HCT116 (cell line): Measurements from ENCODE around the gene FILIP1. TPM values are rescaled to one million over a fixed set of nuclear protein-coding genes. Genes with fewer than 3 reads are reported as not detected.

Source experiments
- ATAC-seq: fragments of 200-7000 bp; cut with Tn5 transposase; 2 replicates; pipeline ENCODE4 v1.9.1; 2020; ENCODE audit warnings: mild to moderate bottlenecking, moderate library complexity
- BruUV-seq: library from RNA; stranded (reverse); fragments of 400-500 nt; replicated peaks from 2 replicates; lab custom pipeline; 2021; lab: Mats Ljungman, UMichigan
- CTCF ChIA-PET: fragments of 300-600 bp; sonication (Branson Sonifier 250); formaldehyde crosslinking; loops from one replicate; lab custom pipeline; 2021; ENCODE audit warnings: antibody characterized with exemption; lab: Charles Lee
- POLR2A ChIA-PET: fragments of 300-600, 350-600 bp; sonication (Branson Sonifier 250); formaldehyde crosslinking; loops from one replicate; lab custom pipeline; 2021; ENCODE audit warnings: antibody characterized with exemption; lab: Charles Lee
- RAD21 ChIA-PET, 2 experiments: fragments of 300-600 bp; sonication (Branson Sonifier 250); formaldehyde crosslinking; loops; one replicate each; lab custom pipeline; 2023; ENCODE audit warnings: low total read pairs in 2 of 2; ENCODE audit not compliant: uncharacterized antibody in 2 of 2, unreplicated experiment in 2 of 2, low non-redundant PET in 1 of 2; lab: Charles Lee
- DNase-seq: peaks from one replicate; pipeline ENCODE4 v3.0.0-alpha.2; 2010; ENCODE audit warnings: low read depth, low spot score
- H2AFZ ChIP-seq: fragments of 200-600 bp; shearing (Covaris generic), sonication (generic); 2 replicates; pipeline ENCODE4 v1.6.1; 2017; ENCODE audit warnings: low read depth, mixed run types, mixed read lengths, antibody characterized with exemption, low read length; ENCODE audit not compliant: poor library complexity, severe bottlenecking
- H3K27ac ChIP-seq: 2 replicates; pipeline ENCODE4 v1.5.1; 2012; ENCODE audit warnings: low read depth, low read length
- H3K27me3 ChIP-seq: fragments of 200-600 bp; sonication (generic); 2 replicates; pipeline ENCODE4 v1.6.1; 2016; ENCODE audit warnings: mixed run types, low read length, mixed read lengths; ENCODE audit not compliant: insufficient read depth
- H3K36me3 ChIP-seq, 2 experiments: fragments of 200-500 bp in 1 of 2; fragments of 200-600 bp in 1 of 2; sonication (Bioruptor generic) in 1 of 2; sonication (generic) in 1 of 2; 2 replicates each; pipeline versions ENCODE4 v1.5.1 to v1.6.1; 2014 to 2016; ENCODE audit warnings: low read length in 2 of 2, inconsistent platforms in 1 of 2, mixed read lengths in 1 of 2, mixed run types in 1 of 2; ENCODE audit not compliant: insufficient read depth in 2 of 2, control insufficient read depth in 1 of 2
- H3K4me1 ChIP-seq, 2 experiments: fragments of 200-600 bp in 1 of 2; sonication (generic) in 1 of 2; 2 replicates each; pipeline versions ENCODE4 v1.5.1 to v1.6.1; 2012 to 2017; ENCODE audit warnings: low read length in 2 of 2, inconsistent platforms in 1 of 2, mild to moderate bottlenecking in 1 of 2, mixed read lengths in 1 of 2, mixed run types in 1 of 2, moderate library complexity in 1 of 2; ENCODE audit not compliant: insufficient read depth in 2 of 2, control insufficient read depth in 1 of 2
- H3K4me2 ChIP-seq: fragments of 200-600 bp; sonication (generic); 2 replicates; pipeline ENCODE4 v1.6.1; 2017; ENCODE audit warnings: mixed run types, low read length, mixed read lengths
- H3K4me3 ChIP-seq, 2 experiments: fragments of 200-600 bp in 1 of 2; sonication (generic) in 1 of 2; replicated peaks in 1 of 2; 2 replicates each; pipeline ENCODE4 v1.5.1; 2011 to 2016; ENCODE audit warnings: low read length in 2 of 2, control low read depth in 1 of 2, low read depth in 1 of 2, mild to moderate bottlenecking in 1 of 2, mixed read lengths in 1 of 2, mixed run types in 1 of 2
- H3K79me2 ChIP-seq: fragments of 200-600 bp; sonication (generic); 2 replicates; pipeline ENCODE4 v1.6.1; 2017; ENCODE audit warnings: mild to moderate bottlenecking, mixed run types, low read length, moderate library complexity, mixed read lengths; ENCODE audit not compliant: insufficient read depth
- H3K9ac ChIP-seq: fragments of 200-600 bp; sonication (generic); 2 replicates; pipeline ENCODE4 v1.6.1; 2016; ENCODE audit warnings: low read length, mixed read lengths
- H3K9me2 ChIP-seq: fragments of 200-600 bp; sonication (generic), shearing (Covaris generic); 2 replicates; pipeline ENCODE4 v1.6.1; 2017; ENCODE audit warnings: mixed run types, mild to moderate bottlenecking, moderate library complexity; ENCODE audit not compliant: insufficient read depth
- H3K9me3 ChIP-seq, 2 experiments: fragments of 200-500 bp in 1 of 2; fragments of 200-600 bp in 1 of 2; sonication (Bioruptor generic) in 1 of 2; sonication (generic) in 1 of 2; 2 replicates each; pipeline ENCODE4 v1.6.1; 2014 to 2017; ENCODE audit warnings: low read length in 2 of 2, mixed read lengths in 2 of 2, inconsistent platforms in 1 of 2, low read depth in 1 of 2, mild to moderate bottlenecking in 1 of 2, mixed run types in 1 of 2, moderate library complexity in 1 of 2; ENCODE audit not compliant: control insufficient read depth in 1 of 2, insufficient read depth in 1 of 2
- H4K20me1 ChIP-seq: fragments of 200-600 bp; sonication (generic), shearing (Covaris generic); 2 replicates; pipeline ENCODE4 v1.6.1; 2017; ENCODE audit warnings: mixed run types, mild to moderate bottlenecking, moderate library complexity; ENCODE audit not compliant: insufficient read depth
- ATF3 ChIP-seq: IDR thresholded peaks from 2 replicates; pipeline ENCODE4 v1.6.1; 2012
- CTCF ChIP-seq, 3 experiments: fragments of 200-600 bp in 1 of 3; sonication (generic) in 1 of 3; IDR thresholded peaks in 2 of 3; conservative IDR thresholded peaks in 1 of 3; 2 replicates each; pipeline ENCODE4 v1.5.1; 2012 to 2017; ENCODE audit warnings: low read depth in 2 of 3, low read length in 2 of 3, antibody characterized with exemption in 1 of 3, borderline replicate concordance in 1 of 3, control low read depth in 1 of 3, mild to moderate bottlenecking in 1 of 3, mixed read lengths in 1 of 3, mixed run types in 1 of 3, moderate library complexity in 1 of 3; ENCODE audit not compliant: insufficient read depth in 1 of 3
- EGR1 ChIP-seq: IDR thresholded peaks from 2 replicates; pipeline ENCODE4 v1.6.1; 2012; ENCODE audit warnings: low read depth
- EZH2phosphoT487 ChIP-seq: fragments of 200-600 bp; IDR thresholded peaks from 2 replicates; pipeline ENCODE4 v1.6.1; 2018; ENCODE audit warnings: antibody characterized with exemption, borderline replicate concordance
- FOSL1 ChIP-seq: IDR thresholded peaks from 2 replicates; pipeline ENCODE4 v1.6.1; 2012; ENCODE audit warnings: low read depth
- POLR2A ChIP-seq: IDR thresholded peaks from 2 replicates; pipeline ENCODE4 v1.7.0; 2011; ENCODE audit warnings: borderline replicate concordance; ENCODE audit not compliant: insufficient read depth, insufficient read length; ENCODE audit errors: extremely low read depth
- POLR2AphosphoS5 ChIP-seq: IDR thresholded peaks from 2 replicates; pipeline ENCODE4 v1.6.1; 2011; ENCODE audit warnings: mild to moderate bottlenecking, low read depth, low read length, moderate library complexity
- RAD21 ChIP-seq: IDR thresholded peaks from 2 replicates; pipeline ENCODE4 v1.6.1; 2012; ENCODE audit warnings: low read depth, mild to moderate bottlenecking
- SRF ChIP-seq: IDR thresholded peaks from 2 replicates; pipeline ENCODE4 v1.6.1; 2012; ENCODE audit warnings: low read depth
- TCF7L2 ChIP-seq: IDR thresholded peaks from 2 replicates; pipeline ENCODE4 v1.7.0; 2011; ENCODE audit warnings: borderline replicate concordance, inconsistent platforms; ENCODE audit not compliant: insufficient read depth, insufficient read length; ENCODE audit errors: extremely low read depth
- ZBTB33 ChIP-seq: IDR thresholded peaks from 2 replicates; pipeline ENCODE4 v1.6.1; 2011; ENCODE audit warnings: mild to moderate bottlenecking, low read length, moderate library complexity; ENCODE audit not compliant: insufficient replicate concordance; ENCODE audit errors: extremely low read depth
- ZFX ChIP-seq: fragments of 450-650 bp; IDR thresholded peaks from 2 replicates; pipeline ENCODE4 v1.6.1; 2017
- intact Hi-C: fragments of 100-400 bp; cut with micrococcal nuclease; formaldehyde crosslinking; loops from 2 replicates; pipeline ENCODE4 v1.10.0; 2022
- total RNA-seq: library from RNA; stranded (reverse); gene quantifications from one replicate; pipeline ENCODE4 v1.2.1, GENCODE V29; 2021; ENCODE audit not compliant: unreplicated experiment

FILIP1 gene
- total RNA-seq, 1 experiment from 2014 or later = 0.05 TPM

- Histone ChIP-seq H3K9me3 (no peaks in the 10 kb centered on the region), H3K4me1 (no peaks in the 10 kb centered on the region), H3K9ac (no peak overlapping the region), H2AFZ (no peak overlapping the region), H3K4me3 (no peak overlapping the region), H3K27ac (no peak overlapping the region), H3K4me2 (no peak overlapping the region), H3K27me3 (no peaks in the 10 kb centered on the region), H3K79me2 (no peaks in the 10 kb centered on the region), H3K9me2 (no peaks in the 10 kb centered on the region)
- intact Hi-C loops = no loop called here
- ATAC-seq (no peak), DNase-seq (no peak)
- ChIA-PET CTCF (no interaction called here), RAD21 (no interaction called here), POLR2A (no interaction called here)
- TF ChIP-seq ATF3 = no peak
- TF ChIP-seq CTCF (IDR thresholded peaks at IDR 0.05 in 2 of 3, conservative IDR thresholded peaks at IDR 0.05 in 1 of 3; ENCODE audit: borderline replicate concordance in 1 of 3, insufficient read depth in 1 of 3, low read depth in 2 of 3, low read length in 2 of 3) = no peak
- no peak for TF ChIP-seq POLR2A
- no peak for TF ChIP-seq ZBTB33
- no peak for TF ChIP-seq ZFX
- TF ChIP-seq FOSL1 = no peak
- TF ChIP-seq EZH2phosphoT487 = no peak
- no peak for TF ChIP-seq EGR1
- no peak for TF ChIP-seq POLR2AphosphoS5
- TF ChIP-seq TCF7L2 = no peak
- no peak for TF ChIP-seq RAD21
- TF ChIP-seq SRF = no peak
- TF ChIP-seq, all 23 proteins: peak for 0
- Histone ChIP-seq H3K36me3 (no peaks in the 10 kb centered on the region), H4K20me1 (no peaks in the 10 kb centered on the region)
- no TSS peak for BruUV-seq
Measured at GRCh38 chr6:75478929-75479328, 14.7 kb downstream of the FILIP1 start.
